SK-N-SH treated with all-trans-retinoic acid at 6 μM for 48 hours (cell line): Measurements from ENCODE around the gene TMEM39A.

ENCODE experiments used
- ATAC-seq: fragments of 200-7000 bp; cut with Tn5 transposase; 3 replicates; pipeline ENCODE4 v1.9.1; 2020; ENCODE audit warnings: mild to moderate bottlenecking, moderate library complexity
- ARNTL ChIP-seq: fragments of 450-650 bp; formaldehyde crosslinking; IDR thresholded peaks from 2 replicates; pipeline ENCODE4 v1.5.0; 2020; ENCODE audit warnings: low read depth, mild to moderate bottlenecking, moderate library complexity, borderline replicate concordance
- BACH2 ChIP-seq: fragments of 250-450 bp; sonication (Bioruptor Pico); IDR thresholded peaks from 2 replicates; pipeline ENCODE4 v1.9.0; 2021; ENCODE audit warnings: mild to moderate bottlenecking, borderline replicate concordance
- CSDC2 ChIP-seq: fragments of 250-450 bp; sonication (Bioruptor Pico); IDR thresholded peaks from 2 replicates; pipeline ENCODE4 v1.5.0; 2020; ENCODE audit warnings: mild to moderate bottlenecking, moderate library complexity
- CSRNP3 ChIP-seq: fragments of 250-450 bp; sonication (Bioruptor Pico); IDR thresholded peaks from 2 replicates; pipeline ENCODE4 v1.5.1; 2021; ENCODE audit warnings: mild to moderate bottlenecking, moderate library complexity
- ESRRG ChIP-seq: fragments of 250-450 bp; sonication (Bioruptor Pico); IDR thresholded peaks from 2 replicates; pipeline ENCODE4 v1.6.1; 2021; ENCODE audit warnings: mild to moderate bottlenecking
- GLIS3 ChIP-seq: fragments of 250-450 bp; sonication (Bioruptor Pico); IDR thresholded peaks from 2 replicates; pipeline ENCODE4 v1.5.0; 2020; ENCODE audit warnings: mild to moderate bottlenecking, moderate library complexity
- ISL1 ChIP-seq: fragments of 250-450 bp; sonication (Bioruptor Pico); IDR thresholded peaks from 2 replicates; pipeline ENCODE4 v2.1.2; 2022; ENCODE audit warnings: mild to moderate bottlenecking, moderate library complexity
- OSR1 ChIP-seq: fragments of 250-450 bp; sonication (Bioruptor Pico); IDR thresholded peaks from 2 replicates; pipeline ENCODE4 v1.8.0; 2022; ENCODE audit warnings: moderate library complexity, mild to moderate bottlenecking, inconsistent platforms
- PPARA ChIP-seq: fragments of 250-450 bp; sonication (Bioruptor Pico); IDR thresholded peaks from 2 replicates; pipeline ENCODE4 v1.5.0; 2020; ENCODE audit warnings: mild to moderate bottlenecking, borderline replicate concordance
- RARB ChIP-seq: fragments of 250-450 bp; sonication (Bioruptor Pico); IDR thresholded peaks from 2 replicates; pipeline ENCODE4 v1.8.0; 2021; ENCODE audit warnings: mild to moderate bottlenecking, moderate library complexity
- SNAI2 ChIP-seq: fragments of 250-450 bp; sonication (Bioruptor Pico); IDR thresholded peaks from 2 replicates; pipeline ENCODE4 v1.5.0; 2020; ENCODE audit warnings: mild to moderate bottlenecking, moderate library complexity
- TCF4 ChIP-seq: fragments of 250-450 bp; sonication (Bioruptor Pico); IDR thresholded peaks from 2 replicates; pipeline ENCODE4 v1.8.0; 2021; ENCODE audit warnings: mild to moderate bottlenecking, moderate library complexity, borderline replicate concordance
- TOX ChIP-seq: fragments of 250-450 bp; sonication (Bioruptor Pico); IDR thresholded peaks from 2 replicates; pipeline ENCODE4 v1.8.0; 2021; ENCODE audit warnings: mild to moderate bottlenecking, moderate library complexity, borderline replicate concordance
- ZC3H10 ChIP-seq: fragments of 250-450 bp; sonication (Bioruptor Pico); IDR thresholded peaks from 2 replicates; pipeline ENCODE4 v1.5.1; 2021; ENCODE audit warnings: mild to moderate bottlenecking, moderate library complexity
- ZFP3 ChIP-seq: fragments of 250-450 bp; sonication (Bioruptor Pico); IDR thresholded peaks from 2 replicates; pipeline ENCODE4 v1.5.0; 2020; ENCODE audit warnings: mild to moderate bottlenecking, moderate library complexity
- ZFP30 ChIP-seq: fragments of 450-650 bp; formaldehyde crosslinking; IDR thresholded peaks from 2 replicates; pipeline ENCODE4 v1.5.0; 2022; ENCODE audit warnings: mild to moderate bottlenecking, moderate library complexity
- ZNF565 ChIP-seq: fragments of 450-650 bp; formaldehyde crosslinking; conservative IDR thresholded peaks from 2 replicates; pipeline ENCODE4 v1.5.0; 2020; ENCODE audit warnings: low read depth, mild to moderate bottlenecking, moderate library complexity
- ZNF70 ChIP-seq: fragments of 450-650 bp; formaldehyde crosslinking; IDR thresholded peaks from 2 replicates; pipeline ENCODE4 v1.5.0; 2020; ENCODE audit warnings: mild to moderate bottlenecking, moderate library complexity
- ZNF8 ChIP-seq: fragments of 450-650 bp; formaldehyde crosslinking; IDR thresholded peaks from 2 replicates; pipeline ENCODE4 v1.5.0; 2020; ENCODE audit warnings: mild to moderate bottlenecking, moderate library complexity
- TF ChIP-seq, protein P1 (sequence below): fragments of 250-450 bp; sonication (Bioruptor Pico); IDR thresholded peaks from 2 replicates; pipeline ENCODE4 v1.8.0; 2020; ENCODE audit warnings: mild to moderate bottlenecking, moderate library complexity, borderline replicate concordance
- TF ChIP-seq, protein P2 (sequence below): fragments of 250-450 bp; sonication (Bioruptor Pico); IDR thresholded peaks from 2 replicates; pipeline ENCODE4 v1.5.1; 2020; ENCODE audit warnings: low read depth, mild to moderate bottlenecking, moderate library complexity
- TF ChIP-seq, protein P3 (sequence below): fragments of 250-450 bp; sonication (Bioruptor Pico); IDR thresholded peaks from 2 replicates; pipeline ENCODE4 v1.5.0; 2020; ENCODE audit warnings: mild to moderate bottlenecking, moderate library complexity

TMEM39A gene

DNA sequence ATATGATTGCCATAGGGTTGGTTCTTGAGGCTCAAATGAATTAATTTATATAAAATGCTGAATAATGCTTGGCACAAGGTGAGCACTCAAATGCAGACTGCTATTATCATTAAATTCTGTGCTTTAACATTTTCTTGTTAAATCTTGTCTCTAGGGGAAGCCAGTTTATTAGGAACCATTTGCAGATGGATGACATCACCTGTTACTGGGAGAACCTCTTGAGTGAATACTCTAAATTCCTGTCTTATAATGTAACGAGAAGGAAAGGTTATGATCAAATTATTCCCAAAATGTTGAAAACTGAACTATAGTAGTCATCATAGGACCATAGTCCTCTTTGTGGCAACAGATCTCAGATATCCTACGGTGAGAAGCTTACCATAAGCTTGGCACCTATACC, 28.7 kb upstream of the TMEM39A start (continued):
- TF ChIP-seq ZFP30 (no peak), CSDC2 (CRISPR knock-in tag) (no peak), ISL1 (no peak), OSR1 (CRISPR knock-in tag) (no peak), ZFP3 (CRISPR knock-in tag) (no peak), TOX (CRISPR knock-in tag) (no peak), ARNTL (CRISPR knock-in tag) (no peak), ZNF8 (no peak), ZNF70 (no peak), ZC3H10 (CRISPR knock-in tag) (no peak)

GRCh38 chr3:119490153-119490552, 26.7 kb upstream of the TMEM39A start:
- peak; percentile 37; the same call in 1 of the 3 replicates for ATAC-seq

GRCh38 chr3:119485563-119485962, 22.1 kb upstream of the TMEM39A start:
- ATAC-seq, result no peak
- TF ChIP-seq ZNF8, result no peak
- no peak for TF ChIP-seq CSDC2 (CRISPR knock-in tag)
- TF ChIP-seq, protein P1, sequence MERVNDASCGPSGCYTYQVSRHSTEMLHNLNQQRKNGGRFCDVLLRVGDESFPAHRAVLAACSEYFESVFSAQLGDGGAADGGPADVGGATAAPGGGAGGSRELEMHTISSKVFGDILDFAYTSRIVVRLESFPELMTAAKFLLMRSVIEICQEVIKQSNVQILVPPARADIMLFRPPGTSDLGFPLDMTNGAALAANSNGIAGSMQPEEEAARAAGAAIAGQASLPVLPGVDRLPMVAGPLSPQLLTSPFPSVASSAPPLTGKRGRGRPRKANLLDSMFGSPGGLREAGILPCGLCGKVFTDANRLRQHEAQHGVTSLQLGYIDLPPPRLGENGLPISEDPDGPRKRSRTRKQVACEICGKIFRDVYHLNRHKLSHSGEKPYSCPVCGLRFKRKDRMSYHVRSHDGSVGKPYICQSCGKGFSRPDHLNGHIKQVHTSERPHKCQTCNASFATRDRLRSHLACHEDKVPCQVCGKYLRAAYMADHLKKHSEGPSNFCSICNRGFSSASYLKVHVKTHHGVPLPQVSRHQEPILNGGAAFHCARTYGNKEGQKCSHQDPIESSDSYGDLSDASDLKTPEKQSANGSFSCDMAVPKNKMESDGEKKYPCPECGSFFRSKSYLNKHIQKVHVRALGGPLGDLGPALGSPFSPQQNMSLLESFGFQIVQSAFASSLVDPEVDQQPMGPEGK (CRISPR knock-in tag), result no peak
- no peak for TF ChIP-seq PPARA (CRISPR knock-in tag)
- TF ChIP-seq ISL1, result no peak
- TF ChIP-seq ZNF565 (CRISPR knock-in tag), result no peak
- TF ChIP-seq GLIS3 (CRISPR knock-in tag), result no peak
- TF ChIP-seq ZNF70, result no peak
- TF ChIP-seq CSRNP3, result no peak
- no peak for TF ChIP-seq BACH2 (CRISPR knock-in tag)
- no peak for TF ChIP-seq SNAI2 (CRISPR knock-in tag)
- TF ChIP-seq RARB (CRISPR knock-in tag), result no peak
- no peak for TF ChIP-seq OSR1 (CRISPR knock-in tag)
- TF ChIP-seq, all 23 proteins: peak for 0

More at GRCh38 chr3:119490153-119490552, 26.7 kb upstream of the TMEM39A start:
- TF ChIP-seq BACH2 (CRISPR knock-in tag) (no peak), ISL1 (no peak), ZFP3 (CRISPR knock-in tag) (no peak), ZC3H10 (CRISPR knock-in tag) (no peak), TCF4 (CRISPR knock-in tag) (no peak), ARNTL (CRISPR knock-in tag) (no peak), CSDC2 (CRISPR knock-in tag) (no peak), ZNF8 (no peak), ZNF70 (no peak), CSRNP3 (no peak), GLIS3 (CRISPR knock-in tag) (no peak), ESRRG (CRISPR knock-in tag) (no peak), ZNF565 (CRISPR knock-in tag) (no peak), OSR1 (CRISPR knock-in tag) (no peak)
- TF ChIP-seq, protein P2, sequence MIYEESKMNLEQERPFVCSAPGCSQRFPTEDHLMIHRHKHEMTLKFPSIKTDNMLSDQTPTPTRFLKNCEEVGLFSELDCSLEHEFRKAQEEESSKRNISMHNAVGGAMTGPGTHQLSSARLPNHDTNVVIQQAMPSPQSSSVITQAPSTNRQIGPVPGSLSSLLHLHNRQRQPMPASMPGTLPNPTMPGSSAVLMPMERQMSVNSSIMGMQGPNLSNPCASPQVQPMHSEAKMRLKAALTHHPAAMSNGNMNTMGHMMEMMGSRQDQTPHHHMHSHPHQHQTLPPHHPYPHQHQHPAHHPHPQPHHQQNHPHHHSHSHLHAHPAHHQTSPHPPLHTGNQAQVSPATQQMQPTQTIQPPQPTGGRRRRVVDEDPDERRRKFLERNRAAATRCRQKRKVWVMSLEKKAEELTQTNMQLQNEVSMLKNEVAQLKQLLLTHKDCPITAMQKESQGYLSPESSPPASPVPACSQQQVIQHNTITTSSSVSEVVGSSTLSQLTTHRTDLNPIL (CRISPR knock-in tag), result no peak
- TF ChIP-seq, protein P3, sequence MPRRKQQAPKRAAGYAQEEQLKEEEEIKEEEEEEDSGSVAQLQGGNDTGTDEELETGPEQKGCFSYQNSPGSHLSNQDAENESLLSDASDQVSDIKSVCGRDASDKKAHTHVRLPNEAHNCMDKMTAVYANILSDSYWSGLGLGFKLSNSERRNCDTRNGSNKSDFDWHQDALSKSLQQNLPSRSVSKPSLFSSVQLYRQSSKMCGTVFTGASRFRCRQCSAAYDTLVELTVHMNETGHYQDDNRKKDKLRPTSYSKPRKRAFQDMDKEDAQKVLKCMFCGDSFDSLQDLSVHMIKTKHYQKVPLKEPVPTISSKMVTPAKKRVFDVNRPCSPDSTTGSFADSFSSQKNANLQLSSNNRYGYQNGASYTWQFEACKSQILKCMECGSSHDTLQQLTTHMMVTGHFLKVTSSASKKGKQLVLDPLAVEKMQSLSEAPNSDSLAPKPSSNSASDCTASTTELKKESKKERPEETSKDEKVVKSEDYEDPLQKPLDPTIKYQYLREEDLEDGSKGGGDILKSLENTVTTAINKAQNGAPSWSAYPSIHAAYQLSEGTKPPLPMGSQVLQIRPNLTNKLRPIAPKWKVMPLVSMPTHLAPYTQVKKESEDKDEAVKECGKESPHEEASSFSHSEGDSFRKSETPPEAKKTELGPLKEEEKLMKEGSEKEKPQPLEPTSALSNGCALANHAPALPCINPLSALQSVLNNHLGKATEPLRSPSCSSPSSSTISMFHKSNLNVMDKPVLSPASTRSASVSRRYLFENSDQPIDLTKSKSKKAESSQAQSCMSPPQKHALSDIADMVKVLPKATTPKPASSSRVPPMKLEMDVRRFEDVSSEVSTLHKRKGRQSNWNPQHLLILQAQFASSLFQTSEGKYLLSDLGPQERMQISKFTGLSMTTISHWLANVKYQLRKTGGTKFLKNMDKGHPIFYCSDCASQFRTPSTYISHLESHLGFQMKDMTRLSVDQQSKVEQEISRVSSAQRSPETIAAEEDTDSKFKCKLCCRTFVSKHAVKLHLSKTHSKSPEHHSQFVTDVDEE, result no peak
